Measurements from ENCODE around the gene KLF11. TPM values are rescaled to one million over a fixed set of nuclear protein-coding genes. Genes with fewer than 3 reads are reported as not detected.
A peak's percentile ranks its signal among the peaks of the same experiment; 100 is the strongest.

KLF11 gene
- total and polyA plus RNA-seq, 9 of the 15 experiments (the other 6 are each of a cell fraction or from before 2014, with no cell fraction given): 2.1 to 13.4 (median 6.5) TPM

DNA sequence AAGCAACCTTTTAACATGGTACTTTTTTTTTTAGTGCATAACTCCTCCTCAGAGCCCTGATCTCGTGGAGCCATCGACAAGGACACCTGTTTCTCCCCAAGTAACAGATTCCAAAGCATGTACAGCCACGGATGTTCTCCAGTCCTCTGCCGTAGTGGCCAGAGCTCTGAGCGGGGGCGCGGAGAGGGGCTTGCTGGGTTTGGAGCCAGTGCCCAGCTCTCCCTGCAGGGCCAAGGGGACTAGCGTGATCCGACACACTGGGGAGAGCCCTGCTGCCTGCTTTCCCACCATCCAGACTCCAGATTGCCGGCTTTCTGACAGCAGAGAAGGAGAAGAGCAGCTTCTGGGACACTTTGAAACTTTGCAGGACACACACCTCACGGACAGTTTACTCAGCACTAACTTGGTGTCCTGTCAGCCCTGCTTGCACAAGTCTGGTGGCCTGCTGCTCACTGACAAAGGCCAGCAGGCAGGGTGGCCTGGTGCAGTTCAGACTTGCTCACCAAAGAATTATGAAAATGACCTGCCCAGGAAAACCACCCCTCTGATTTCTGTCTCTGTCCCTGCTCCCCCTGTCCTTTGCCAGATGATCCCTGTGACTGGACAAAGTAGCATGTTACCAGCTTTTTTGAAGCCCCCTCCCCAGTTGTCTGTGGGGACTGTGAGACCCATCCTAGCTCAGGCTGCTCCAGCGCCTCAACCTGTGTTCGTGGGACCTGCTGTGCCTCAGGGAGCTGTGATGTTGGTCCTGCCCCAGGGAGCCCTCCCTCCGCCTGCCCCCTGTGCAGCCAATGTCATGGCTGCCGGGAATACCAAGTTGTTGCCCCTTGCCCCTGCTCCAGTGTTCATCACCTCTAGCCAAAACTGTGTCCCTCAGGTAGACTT, 4.5 kb downstream of the KLF11 start:
- DNase-seq (ENCODE audit: extremely low read depth in 1 of 4, low spot score in 3 of 4) (no peak), FAIRE-seq (no peak), ATAC-seq (no peak)
- Histone ChIP-seq H3K4me2 (ENCODE audit: insufficient read depth, low read length) (no peak overlapping the region), H3K4me3 (no peak overlapping the region), H2AFZ (ENCODE audit: low read depth, low read length) (no peak overlapping the region), H3K36me3 (ENCODE audit: control insufficient read depth, insufficient read depth, low read length) (peaks cover 62% of the 10 kb centered on the region), H3K79me2 (ENCODE audit: control insufficient read depth, insufficient read depth, low read length) (peaks cover 41% of the 10 kb centered on the region), H3K9ac (ENCODE audit: insufficient read depth in 1 of 2, low read depth in 2 of 2, low read length in 2 of 2) (peak overlapping the region in 1 of 2 experiments; percentile 59; a peak in 1 of 4 replicates), H3K27ac (ENCODE audit: extremely low read depth, low read depth, low read length) (no peak overlapping the region), H3K9me1 (ENCODE audit: control insufficient read depth, insufficient read depth, low read length) (peaks cover 7% of the 10 kb centered on the region), H3K27me3 (ENCODE audit: control insufficient read depth in 2 of 2, insufficient read depth in 2 of 2, low read length in 2 of 2) (no peaks in the 10 kb centered on the region), H3K4me1 (replicated peaks in 1 of 2; ENCODE audit: control insufficient read depth in 2 of 2, insufficient read depth in 2 of 2, low read length in 2 of 2) (peaks cover under 1 to 39% of the 10 kb centered on the region in 2 experiments; a peak in 4 of 5 replicates), H3K9me3 (replicated peaks; ENCODE audit: control insufficient read depth, insufficient read depth, low read depth, low read length) (no peaks in the 10 kb centered on the region), H4K20me1 (replicated peaks; ENCODE audit: control insufficient read depth, insufficient read depth, low read length) (peaks cover 8% of the 10 kb centered on the region; the same call in 1 of the 2 replicates)
- WGBS (ENCODE audit: insufficient coverage, low coverage, missing lambda C conversion rate): 91% methylated on average over 15 of the region's 15 CpGs
- in situ Hi-C loops (cut with MboI) (loop anchor here (5.0 kb wide), 2 partner anchors 61 to 236 kb away; no protein-coding TSS in a partner anchor), intact Hi-C loops (cut with micrococcal nuclease) (loop anchor here (1.0 kb wide), 2 partner anchors 64 to 234 kb away; no protein-coding TSS in a partner anchor)
- BruUV-seq (replicated peaks): no TSS peak
- ChIA-PET CTCF (ENCODE audit: low intra/inter-chr PET ratio) (interaction anchor here (0.8 to 2.0 kb wide), 4 partner anchors 64 to 249 kb away, joined by 3 to 26 read pairs (median 8); no protein-coding TSS in a partner anchor), POLR2A (interaction anchor here (0.6 to 2.7 kb wide), 11 partner anchors 9 to 377 kb away, joined by 3 to 13 read pairs (median 4); no protein-coding TSS in a partner anchor)
- TF ChIP-seq RBFOX2 (IDR thresholded peaks at IDR 0.05; ENCODE audit: low read depth, low read length): 0 out of 2 replicates have a peak, but pooled peaks have one; percentile 24
- TF ChIP-seq PTBP1 (IDR thresholded peaks at IDR 0.05; ENCODE audit: low read depth, low read length): no peak
